MG63 (cell line): Measurements from ENCODE around the gene LMLN. TPM values are rescaled to one million over a fixed set of nuclear protein-coding genes. Genes with fewer than 3 reads are reported as not detected.
"Not testable (repeated sequence)": the region's sequence is repeated elsewhere in the genome, so short reads cannot be mapped to it uniquely, and the experiment has no call there.

Experiments used
- DNase-seq: peaks from one replicate; pipeline ENCODE4 v3.0.0-alpha.2; 2020
- H3K27me3 ChIP-seq: fragments of 250-450 bp; sonication (Bioruptor Pico); 2 replicates; pipeline ENCODE4 v1.5.1; 2020; ENCODE audit warnings: mild to moderate bottlenecking, moderate library complexity
- H3K36me3 ChIP-seq: fragments of 250-450 bp; sonication (Bioruptor Pico); 2 replicates; pipeline ENCODE4 v1.5.1; 2020; ENCODE audit warnings: mild to moderate bottlenecking, moderate library complexity
- H3K4me3 ChIP-seq: fragments of 250-450 bp; sonication (Bioruptor Pico); 2 replicates; pipeline ENCODE4 v1.5.1; 2020; ENCODE audit warnings: mild to moderate bottlenecking, moderate library complexity
- H3K9me3 ChIP-seq: fragments of 250-450 bp; sonication (Bioruptor Pico); 2 replicates; pipeline ENCODE4 v1.5.1; 2020; ENCODE audit warnings: mild to moderate bottlenecking, moderate library complexity
- total RNA-seq: library from RNA; depleted of rRNA; stranded (reverse); fragments of >200 nt; shearing (Covaris generic); gene quantifications from 2 replicates; pipeline ENCODE4 v1.2.3, GENCODE V29; 2014; ENCODE audit warnings: low replicate concordance; rRNA removed

The LMLN gene
- total RNA-seq, 1 experiment from 2014 or later, result 3.5 TPM

- no peaks in the 10 kb centered on the region for H3K36me3 ChIP-seq
- peaks cover 82% of the 10 kb centered on the region for H3K27me3 ChIP-seq
- H3K9me3 ChIP-seq, result peaks cover 4% of the 10 kb centered on the region
- no peak overlapping the region for H3K4me3 ChIP-seq
- no peak for DNase-seq
These were observed 121.4 kb downstream of the LMLN start for GRCh38 chr3:198081421-198081844.

DNA sequence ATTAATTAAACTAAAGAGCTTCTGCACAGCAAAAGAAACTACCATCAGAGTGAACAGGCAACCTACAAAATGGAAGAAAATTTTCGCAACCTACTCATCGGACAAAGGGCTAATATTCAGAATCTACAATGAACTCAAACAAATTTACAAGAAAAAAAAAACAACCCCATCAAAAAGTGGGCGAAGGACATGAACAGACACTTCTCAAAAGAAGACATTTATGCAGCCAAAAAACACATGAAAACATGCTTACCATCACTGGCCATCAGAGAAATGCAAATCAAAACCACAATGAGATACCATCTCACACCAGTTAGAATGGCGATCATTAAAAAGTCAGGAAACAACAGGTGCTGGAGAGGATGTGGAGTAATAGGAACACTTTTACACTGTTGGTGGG lies 122.2 kb downstream of the LMLN start:
- H3K4me3 ChIP-seq, H3K9me3 ChIP-seq, DNase-seq, H3K36me3 ChIP-seq: not testable (repeated sequence)
- H3K27me3 ChIP-seq, result peaks cover 82% of the 10 kb centered on the region

- Histone ChIP-seq H3K36me3 (no peaks in the 10 kb centered on the region), H3K27me3 (peaks cover 79% of the 10 kb centered on the region), H3K4me3 (no peak overlapping the region), H3K9me3 (no peaks in the 10 kb centered on the region)
- DNase-seq, result no peak
These were observed 128.5 kb downstream of the LMLN start for GRCh38 chr3:198088421-198088955.

DNA sequence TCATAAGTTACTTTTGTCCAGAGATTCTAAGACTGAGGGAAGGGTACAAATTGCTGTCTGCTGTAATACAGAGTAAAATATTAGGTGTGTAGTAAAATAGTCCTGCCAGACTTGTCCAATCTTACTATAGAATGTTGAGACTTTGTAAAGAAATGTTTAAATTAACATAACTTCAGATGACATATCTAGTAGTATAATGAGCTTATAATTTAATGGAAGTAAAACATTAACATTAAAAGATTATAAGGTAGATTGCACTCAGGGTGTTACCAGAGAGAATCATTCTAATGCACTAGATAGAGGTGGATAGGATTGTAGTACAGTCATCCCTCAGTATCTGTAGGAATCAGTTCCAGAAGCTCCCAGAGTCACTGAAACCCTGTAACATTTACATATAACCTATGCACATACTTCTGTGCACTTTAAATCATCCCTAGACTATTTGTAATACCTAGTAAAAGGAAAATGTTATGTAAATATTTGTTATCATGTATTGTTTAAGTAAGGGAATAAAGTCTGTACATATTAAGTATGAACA lies 130.8 kb downstream of the LMLN start:
- Histone ChIP-seq H3K9me3 (no peaks in the 10 kb centered on the region), H3K4me3 (no peak overlapping the region), H3K36me3 (no peaks in the 10 kb centered on the region), H3K27me3 (peaks cover 78% of the 10 kb centered on the region)
- no peak for DNase-seq

DNA sequence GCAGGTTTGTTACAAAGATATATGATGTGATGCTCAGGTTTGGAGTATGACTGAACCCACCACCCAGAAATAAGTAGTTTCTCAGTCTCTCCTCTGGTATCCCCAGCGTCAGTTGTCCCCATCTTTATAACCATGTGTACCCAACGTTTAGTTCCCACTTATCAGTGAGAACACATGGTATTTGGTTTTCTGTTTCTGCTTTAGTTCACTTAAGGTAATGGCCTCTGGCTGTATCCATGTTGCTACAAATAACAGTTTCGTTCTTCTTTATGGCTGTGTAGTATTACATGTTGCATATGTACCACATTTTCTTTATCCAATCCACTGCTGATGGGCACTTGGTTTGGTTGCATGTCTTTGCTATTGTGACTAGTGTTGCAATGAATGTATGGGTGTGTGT lies 132.3 kb downstream of the LMLN start:
- no peaks in the 10 kb centered on the region for H3K9me3 ChIP-seq
- H3K36me3 ChIP-seq, result no peaks in the 10 kb centered on the region
- no peak overlapping the region for H3K4me3 ChIP-seq
- no peak for DNase-seq
- peaks cover 75% of the 10 kb centered on the region for H3K27me3 ChIP-seq

DNA sequence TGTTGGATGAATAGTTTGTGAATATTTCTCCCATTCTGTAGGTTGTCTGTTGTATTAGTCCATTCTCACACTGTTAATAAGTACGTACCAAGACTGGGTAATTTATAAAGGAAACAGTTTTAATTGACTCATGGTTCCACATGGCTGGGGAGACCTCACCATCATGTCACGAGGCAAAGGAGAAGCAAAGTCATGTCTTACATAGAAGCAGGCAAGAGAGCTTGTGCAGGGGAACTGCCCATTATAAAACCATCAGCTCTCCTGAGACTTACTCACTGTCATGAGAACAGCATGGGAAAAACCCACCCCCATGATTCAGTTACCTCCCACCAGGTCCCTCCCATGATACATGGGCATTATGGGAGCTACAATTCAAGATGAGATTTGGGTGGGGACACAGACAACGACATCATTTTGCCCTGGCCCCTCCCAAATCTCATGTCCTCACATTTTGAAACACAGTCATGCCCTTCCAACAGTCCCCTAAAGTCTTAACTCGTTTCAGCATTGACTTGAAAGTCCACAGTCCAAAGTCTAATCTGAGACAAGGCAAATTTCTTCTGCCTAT lies 133.2 kb downstream of the LMLN start:
- no peak overlapping the region for H3K4me3 ChIP-seq
- H3K27me3 ChIP-seq, result peaks cover 66% of the 10 kb centered on the region
- no peaks in the 10 kb centered on the region for H3K9me3 ChIP-seq
- H3K36me3 ChIP-seq, result no peaks in the 10 kb centered on the region
- no peak for DNase-seq

Other genes with a start within 250 kb of the LMLN start
- 3.2 and 3.5 TPM in 2 replicates for gene RUBCN, start 223.3 kb upstream of the LMLN start, total RNA-seq
- gene FYTTD1, start 210.3 kb upstream of the LMLN start, total RNA-seq, result 75.2 and 77.8 TPM in 2 replicates
- gene LRCH3, start 169.0 kb upstream of the LMLN start, total RNA-seq, result 20.3 and 32.8 TPM in 2 replicates
- gene RPL35A, start 10.0 kb upstream of the LMLN start, total RNA-seq, result 2,427 and 2,822 TPM in 2 replicates